WTC11 (cell line): ENCODE measurements around the gene AKR1C2.
"Not testable (repeated sequence)": the region's sequence is repeated elsewhere in the genome, so short reads cannot be mapped to it uniquely, and the experiment has no call there.

Experiments
- CREM ChIP-seq: sonication (generic); formaldehyde crosslinking; IDR thresholded peaks from 2 replicates; pipeline ENCODE4 v1.8.1; 2022; ENCODE audit warnings: mild to moderate bottlenecking, missing genetic modification reagents, moderate library complexity
- TF ChIP-seq, protein P1 (sequence below): sonication (generic); formaldehyde crosslinking; IDR thresholded peaks from 2 replicates; pipeline ENCODE4 v1.8.0; 2022; ENCODE audit warnings: mild to moderate bottlenecking, missing genetic modification reagents

DNA sequence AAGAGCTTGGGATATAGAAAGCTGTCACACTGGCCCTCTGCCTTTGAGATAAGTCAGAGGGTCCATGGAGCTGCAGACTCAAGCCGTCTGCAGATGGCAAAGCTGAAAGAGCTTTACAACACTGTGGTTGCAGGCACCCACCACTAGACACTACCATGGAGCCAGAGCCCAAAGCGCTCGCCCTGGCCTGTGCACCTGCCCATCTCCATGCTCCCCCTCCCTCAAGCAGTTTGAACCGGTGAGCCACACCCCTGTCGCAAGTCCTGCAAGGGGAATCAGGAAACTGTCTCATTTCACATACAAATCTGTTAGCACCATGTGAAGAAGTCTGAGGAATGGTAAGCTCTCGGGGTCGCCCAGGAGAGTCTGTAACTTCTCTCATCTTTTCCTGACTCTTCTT, 6.4 kb upstream of the AKR1C2 start:
- TF ChIP-seq CREM, result not testable (repeated sequence)
- TF ChIP-seq, protein P1, sequence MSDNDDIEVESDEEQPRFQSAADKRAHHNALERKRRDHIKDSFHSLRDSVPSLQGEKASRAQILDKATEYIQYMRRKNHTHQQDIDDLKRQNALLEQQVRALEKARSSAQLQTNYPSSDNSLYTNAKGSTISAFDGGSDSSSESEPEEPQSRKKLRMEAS (CRISPR knock-in tag), result not testable (repeated sequence)
